Neutrophil (primary cell): ENCODE data around the gene PDCD10.

Experiments
- H3K27ac ChIP-seq: fragments of 200-600 bp; sonication (generic); 2 replicates; pipeline ENCODE4 v1.5.1; 2016; ENCODE audit warnings: mild to moderate bottlenecking, moderate library complexity
- H3K27me3 ChIP-seq: fragments of 200-600 bp; sonication (generic); 2 replicates; pipeline ENCODE4 v1.6.0; 2016; ENCODE audit warnings: mild to moderate bottlenecking
- H3K36me3 ChIP-seq: fragments of 200-600 bp; sonication (generic); 2 replicates; pipeline ENCODE4 v1.5.1; 2017
- H3K4me1 ChIP-seq, 2 experiments: fragments of 200-600 bp in 1 of 2; sonication (generic) in 1 of 2; 1 replicate in 1 of 2; 2 replicates in 1 of 2; pipeline versions ENCODE4 v1.5.1 to v1.6.1; 2013 to 2016; ENCODE audit warnings: low read depth in 1 of 2, low read length in 1 of 2, mild to moderate bottlenecking in 1 of 2, moderate library complexity in 1 of 2; ENCODE audit not compliant: control insufficient read depth in 1 of 2, insufficient read depth in 1 of 2
- H3K4me3 ChIP-seq, 2 experiments: fragments of 200-600 bp in 1 of 2; sonication (generic) in 1 of 2; 1 replicate in 1 of 2; 2 replicates in 1 of 2; pipeline ENCODE4 v1.5.1; 2013 to 2016; ENCODE audit warnings: low read depth in 1 of 2, low read length in 1 of 2, mild to moderate bottlenecking in 1 of 2, moderate library complexity in 1 of 2
- H3K9me3 ChIP-seq: fragments of 200-600 bp; sonication (generic); 2 replicates; pipeline ENCODE4 v1.5.1; 2016
- TF ChIP-seq, protein P1 (sequence below): fragments of 200-600 bp; sonication (generic); IDR thresholded peaks from 2 replicates; pipeline ENCODE4 v1.5.1; 2016; ENCODE audit warnings: antibody characterized with exemption

Gene PDCD10

DNA sequence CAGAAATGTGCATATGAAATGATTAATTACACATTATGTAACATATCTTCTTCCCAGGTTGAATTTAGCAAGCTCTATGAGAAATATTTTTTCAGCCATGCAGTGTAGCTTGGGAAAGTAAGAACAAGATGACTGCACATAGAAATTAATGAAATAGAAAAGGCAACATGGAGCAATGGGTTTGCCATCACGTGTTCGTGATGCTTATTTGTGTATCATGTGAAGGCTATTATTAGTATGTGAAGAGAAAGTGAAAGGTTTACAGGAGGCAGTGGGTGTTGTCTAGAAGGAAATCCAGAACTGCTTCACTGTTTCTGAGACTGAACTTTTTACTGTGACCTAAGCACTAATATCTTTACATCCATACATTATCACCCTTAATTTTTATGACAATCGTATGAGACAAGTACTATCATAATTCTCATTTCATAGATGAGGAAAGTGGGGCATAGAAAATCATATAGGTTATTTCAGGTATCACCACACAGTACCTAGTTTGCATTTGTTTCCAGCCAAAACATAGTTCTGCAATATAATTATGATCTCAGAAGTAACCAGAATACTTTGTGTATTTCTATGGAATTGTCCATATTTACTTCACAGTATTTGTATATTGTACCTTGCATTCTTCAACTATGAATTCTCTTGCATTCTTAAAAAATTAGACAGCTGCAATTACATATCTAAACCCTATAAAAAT, 15.7 kb upstream of the PDCD10 start:
- Histone ChIP-seq H3K36me3 (no peaks in the 10 kb centered on the region), H3K4me1 (no peaks in the 10 kb centered on the region), H3K27me3 (no peaks in the 10 kb centered on the region), H3K4me3 (no peak overlapping the region), H3K9me3 (no peaks in the 10 kb centered on the region), H3K27ac (no peak overlapping the region)
- TF ChIP-seq, protein P1, sequence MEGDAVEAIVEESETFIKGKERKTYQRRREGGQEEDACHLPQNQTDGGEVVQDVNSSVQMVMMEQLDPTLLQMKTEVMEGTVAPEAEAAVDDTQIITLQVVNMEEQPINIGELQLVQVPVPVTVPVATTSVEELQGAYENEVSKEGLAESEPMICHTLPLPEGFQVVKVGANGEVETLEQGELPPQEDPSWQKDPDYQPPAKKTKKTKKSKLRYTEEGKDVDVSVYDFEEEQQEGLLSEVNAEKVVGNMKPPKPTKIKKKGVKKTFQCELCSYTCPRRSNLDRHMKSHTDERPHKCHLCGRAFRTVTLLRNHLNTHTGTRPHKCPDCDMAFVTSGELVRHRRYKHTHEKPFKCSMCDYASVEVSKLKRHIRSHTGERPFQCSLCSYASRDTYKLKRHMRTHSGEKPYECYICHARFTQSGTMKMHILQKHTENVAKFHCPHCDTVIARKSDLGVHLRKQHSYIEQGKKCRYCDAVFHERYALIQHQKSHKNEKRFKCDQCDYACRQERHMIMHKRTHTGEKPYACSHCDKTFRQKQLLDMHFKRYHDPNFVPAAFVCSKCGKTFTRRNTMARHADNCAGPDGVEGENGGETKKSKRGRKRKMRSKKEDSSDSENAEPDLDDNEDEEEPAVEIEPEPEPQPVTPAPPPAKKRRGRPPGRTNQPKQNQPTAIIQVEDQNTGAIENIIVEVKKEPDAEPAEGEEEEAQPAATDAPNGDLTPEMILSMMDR = no peak

DNA sequence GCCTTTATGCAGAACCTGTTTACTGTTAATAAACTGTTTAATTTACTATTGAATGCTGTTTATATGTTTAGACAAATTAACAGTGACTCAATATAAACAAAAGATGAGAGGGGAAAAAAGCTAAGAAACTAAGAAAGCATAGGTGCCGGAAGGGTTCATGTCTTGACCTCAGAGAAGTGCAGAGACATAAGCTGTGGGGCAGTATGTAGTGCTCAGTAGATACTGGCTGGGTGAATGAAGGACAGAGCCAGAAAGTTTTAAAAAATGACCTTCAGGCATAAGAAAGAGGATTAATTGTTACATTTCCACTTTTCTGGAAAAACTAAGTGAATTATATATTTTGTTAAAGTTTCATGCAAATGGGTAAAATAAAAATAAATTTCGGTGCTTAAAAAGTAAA, 15.0 kb upstream of the PDCD10 start:
- Histone ChIP-seq H3K9me3 (no peaks in the 10 kb centered on the region), H3K4me1 (no peaks in the 10 kb centered on the region), H3K27ac (no peak overlapping the region), H3K4me3 (no peak overlapping the region), H3K27me3 (no peaks in the 10 kb centered on the region), H3K36me3 (no peaks in the 10 kb centered on the region)
- TF ChIP-seq, protein P1 = no peak

DNA sequence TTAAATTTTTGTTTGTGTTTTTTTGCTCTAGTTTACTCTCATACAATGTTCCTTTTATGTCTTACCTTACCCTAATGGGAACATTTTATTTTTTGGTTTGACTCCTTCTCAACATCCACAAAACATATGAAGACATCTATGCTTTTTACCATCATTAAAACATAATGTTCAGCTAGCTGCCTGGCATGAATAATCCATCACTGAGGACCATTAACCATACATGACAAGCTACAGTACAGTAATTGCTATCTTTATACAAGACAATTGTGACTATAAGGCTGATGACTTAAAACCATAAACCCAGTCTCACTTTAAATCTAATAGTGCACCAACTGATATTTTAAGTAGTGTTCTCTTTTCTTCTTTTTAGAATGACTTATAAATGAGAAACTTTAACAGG, 14.5 kb upstream of the PDCD10 start:
- Histone ChIP-seq H3K36me3 (no peaks in the 10 kb centered on the region), H3K27ac (no peak overlapping the region), H3K27me3 (no peaks in the 10 kb centered on the region), H3K4me3 (no peak overlapping the region), H3K9me3 (no peaks in the 10 kb centered on the region), H3K4me1 (no peaks in the 10 kb centered on the region)
- TF ChIP-seq, protein P1 = no peak

DNA sequence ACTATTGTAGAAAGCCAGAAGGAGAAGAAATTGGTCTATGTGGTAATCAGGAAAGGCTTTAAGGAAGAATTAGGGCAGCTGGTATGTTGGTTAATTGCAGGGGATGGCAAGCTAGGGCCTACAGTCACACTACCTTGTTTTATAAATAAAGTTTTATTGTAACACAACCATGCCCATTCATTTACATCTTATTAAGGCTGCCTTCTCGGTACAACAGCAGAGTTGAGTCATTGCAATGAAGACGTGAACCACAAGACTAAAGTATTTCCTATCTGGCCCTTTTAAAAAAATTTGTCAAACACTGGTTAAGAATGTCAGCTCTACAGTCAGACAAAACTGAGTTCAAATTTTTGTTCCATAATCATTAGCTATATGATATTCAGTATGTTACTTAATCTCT, 9.1 kb upstream of the PDCD10 start:
- no peaks in the 10 kb centered on the region for H3K9me3 ChIP-seq
- no peak overlapping the region for H3K4me3 ChIP-seq
- no peak overlapping the region for H3K27ac ChIP-seq
- H3K27me3 ChIP-seq = no peaks in the 10 kb centered on the region
- TF ChIP-seq, protein P1 = no peak
- peaks cover 4 to 5% of the 10 kb centered on the region in 2 experiments for H3K4me1 ChIP-seq
- no peaks in the 10 kb centered on the region for H3K36me3 ChIP-seq

DNA sequence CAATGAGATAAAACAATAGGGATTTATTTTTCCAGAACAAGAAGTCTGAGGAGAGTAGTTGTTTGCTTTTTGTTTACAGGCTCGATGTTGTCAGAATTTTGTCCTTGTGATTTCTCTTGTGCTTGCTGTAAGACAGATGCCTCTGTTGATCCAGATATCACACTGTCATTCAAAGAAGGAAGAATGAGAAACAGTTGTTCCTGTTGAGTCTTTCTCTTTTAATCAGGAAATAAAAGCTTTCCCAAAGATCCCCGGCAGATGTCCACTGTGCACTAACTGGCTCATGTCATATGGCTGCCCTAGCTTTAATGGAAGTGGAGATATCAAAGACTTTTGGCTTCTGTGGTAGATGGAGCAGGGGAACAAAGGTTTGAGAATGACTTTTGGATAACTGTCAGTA, 7.6 kb upstream of the PDCD10 start:
- no peak overlapping the region for H3K27ac ChIP-seq
- no peaks in the 10 kb centered on the region for H3K9me3 ChIP-seq
- no peaks in the 10 kb centered on the region for H3K36me3 ChIP-seq
- TF ChIP-seq, protein P1 = no peak
- H3K27me3 ChIP-seq = no peaks in the 10 kb centered on the region
- H3K4me3 ChIP-seq = no peak overlapping the region
- H3K4me1 ChIP-seq = peaks cover 4 to 5% of the 10 kb centered on the region in 2 experiments
